Kidney glomerular epithelial cell (primary cell): ENCODE measurements around the gene ANGPTL2.

ENCODE experiments used
- DNase-seq: peaks from one replicate; lab custom pipeline; 2025; lab: John Stamatoyannopoulos, UW

ANGPTL2 gene

DNA sequence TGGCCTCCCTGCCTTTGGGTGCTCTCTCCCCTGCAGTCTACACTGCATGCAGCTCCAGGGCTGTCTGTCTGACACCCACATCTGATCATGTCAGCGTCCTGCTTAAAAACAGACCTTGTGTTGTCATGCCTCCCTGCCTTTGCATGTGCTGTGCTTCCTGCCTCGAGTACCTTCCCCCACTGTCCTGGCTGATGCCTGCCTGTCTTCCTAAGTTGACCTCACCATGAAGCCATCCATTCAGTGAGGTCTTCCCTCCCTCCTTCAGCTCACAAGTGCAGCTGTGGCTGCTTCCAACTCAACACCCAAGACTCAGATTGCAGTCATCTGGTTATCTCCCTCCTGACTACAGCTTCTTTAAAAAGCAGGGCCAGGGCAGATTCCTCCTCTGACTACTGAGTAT, 5.5 kb downstream of the ANGPTL2 start:
- DNase-seq: peak; percentile 7

DNA sequence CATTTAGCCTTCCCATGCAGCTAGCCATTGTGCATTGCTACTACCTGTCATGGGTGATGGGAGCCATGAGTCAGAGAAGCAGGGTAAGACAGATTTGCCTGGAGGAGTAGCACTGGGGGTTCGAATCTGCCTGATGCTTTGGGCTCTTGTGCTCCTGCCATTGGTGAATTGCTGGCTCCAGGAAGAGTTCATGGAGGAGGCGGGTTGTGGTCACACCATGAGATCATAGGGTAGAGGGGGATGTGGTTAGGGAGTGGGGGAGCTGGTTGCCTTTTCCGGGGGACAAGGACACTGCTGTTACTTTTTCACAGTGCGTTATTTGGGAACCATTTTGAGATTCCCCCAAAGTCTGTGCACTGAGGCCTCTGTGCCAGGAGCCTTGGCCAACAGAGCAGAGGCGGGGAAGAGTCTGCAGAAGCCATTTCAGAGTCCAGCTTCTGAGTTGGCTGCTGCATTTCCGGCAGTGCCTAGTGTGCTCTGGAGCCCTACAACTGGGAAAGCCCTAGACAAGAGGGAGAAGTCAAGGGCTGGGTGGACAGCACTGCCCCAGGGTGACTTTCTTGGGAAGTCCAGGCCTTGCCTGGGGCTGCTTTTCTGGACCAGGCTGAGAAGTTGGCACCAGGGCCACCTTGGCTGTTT, 6.2 kb downstream of the ANGPTL2 start:
- no peak for DNase-seq

DNA sequence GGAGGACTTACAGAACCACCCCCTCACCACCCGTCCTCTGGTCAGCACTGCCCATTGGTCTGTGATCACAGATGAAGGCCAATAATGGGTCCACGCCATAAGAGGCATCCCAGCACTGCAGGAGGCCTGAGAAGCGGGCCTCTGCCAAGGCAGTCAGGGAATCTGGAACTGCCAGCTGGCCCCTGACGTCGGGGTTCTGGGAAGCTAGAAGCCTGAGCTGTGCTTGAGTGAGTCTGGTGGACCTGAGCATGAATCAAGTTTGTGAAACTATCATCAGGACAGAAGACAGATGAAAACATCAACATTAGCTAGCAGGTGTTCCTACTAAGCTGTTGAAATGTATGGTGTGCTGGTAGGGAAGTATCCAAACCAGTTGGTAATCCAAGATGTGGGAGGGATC, 7.8 kb downstream of the ANGPTL2 start:
- no peak for DNase-seq

DNA sequence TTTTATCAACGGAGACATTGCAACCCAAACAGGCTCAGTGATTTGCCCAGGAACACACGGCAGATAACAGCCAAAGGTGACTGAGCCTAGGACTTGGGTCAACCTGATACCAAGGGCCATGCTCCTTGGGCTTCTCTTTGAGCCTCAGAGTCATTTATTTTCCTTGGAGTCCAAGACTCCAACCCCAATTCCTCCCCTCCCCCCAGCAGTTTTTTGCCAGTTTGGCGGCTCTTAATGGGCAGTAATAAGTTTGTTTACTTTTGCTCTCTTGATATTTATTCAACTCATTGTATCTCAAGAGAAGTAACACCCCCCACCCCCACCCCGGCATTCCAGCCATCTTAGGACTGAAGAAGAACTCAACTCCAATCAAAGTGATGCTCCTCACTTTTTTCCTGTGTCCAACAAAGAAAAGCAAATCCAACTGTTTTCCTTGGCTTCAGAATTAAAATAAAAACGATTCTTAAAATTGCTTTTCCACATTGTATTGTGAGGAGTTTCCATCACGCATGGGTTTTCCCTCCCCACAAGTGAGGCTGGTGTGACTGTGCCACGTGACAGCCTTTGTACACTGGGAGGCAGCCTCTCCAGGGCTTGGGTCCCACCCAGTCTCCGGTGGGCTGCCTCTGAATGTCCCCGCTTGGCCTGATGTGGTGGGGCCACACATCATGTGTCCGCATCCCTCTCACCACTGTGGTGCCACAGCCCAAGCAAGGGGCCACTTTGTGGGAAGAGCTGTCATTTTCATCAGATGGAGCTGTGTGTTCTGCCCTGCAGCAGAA, 9.1 kb downstream of the ANGPTL2 start:
- DNase-seq: no peak

DNA sequence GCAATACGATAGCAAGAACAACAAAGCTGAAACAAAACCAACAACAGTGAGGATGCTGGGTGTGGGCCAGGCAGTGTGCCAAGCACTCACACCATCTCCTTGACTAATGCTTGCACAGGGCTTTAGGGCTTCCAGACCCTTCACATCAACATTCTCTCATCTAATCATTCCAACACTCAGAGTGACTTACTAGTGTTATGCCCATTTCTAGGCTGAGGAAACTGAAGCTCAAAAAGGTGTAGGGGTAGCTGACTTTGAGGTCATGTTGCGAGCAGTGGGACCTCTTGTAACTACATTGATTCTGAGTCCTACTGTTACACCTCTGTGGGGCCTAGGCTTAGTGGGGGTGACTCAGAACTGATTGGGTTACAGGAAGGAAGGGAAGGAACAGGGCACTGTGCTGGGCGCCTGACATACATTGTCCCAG, 9.7 kb downstream of the ANGPTL2 start:
- DNase-seq: no peak

DNA sequence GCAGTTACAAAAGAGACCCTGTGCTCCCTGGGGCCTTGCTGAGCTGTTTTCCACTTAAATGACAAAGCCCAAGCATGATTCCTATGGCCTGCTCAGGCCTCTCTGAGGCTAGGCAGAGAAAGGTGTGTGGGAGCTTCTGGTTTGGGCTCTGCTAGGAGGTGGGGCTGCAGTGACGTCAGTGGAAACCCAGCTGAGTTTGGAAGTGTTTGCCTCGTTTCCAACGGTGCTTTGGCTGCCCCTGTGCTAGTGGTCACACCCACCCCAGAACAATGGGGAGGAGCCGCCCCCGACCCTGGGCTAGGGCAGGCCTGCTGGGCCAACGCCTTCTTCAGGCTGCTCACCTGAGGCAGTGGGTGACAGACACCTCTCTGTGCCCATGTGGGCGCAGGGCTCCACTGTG, 10.4 kb downstream of the ANGPTL2 start:
- no peak for DNase-seq

DNA sequence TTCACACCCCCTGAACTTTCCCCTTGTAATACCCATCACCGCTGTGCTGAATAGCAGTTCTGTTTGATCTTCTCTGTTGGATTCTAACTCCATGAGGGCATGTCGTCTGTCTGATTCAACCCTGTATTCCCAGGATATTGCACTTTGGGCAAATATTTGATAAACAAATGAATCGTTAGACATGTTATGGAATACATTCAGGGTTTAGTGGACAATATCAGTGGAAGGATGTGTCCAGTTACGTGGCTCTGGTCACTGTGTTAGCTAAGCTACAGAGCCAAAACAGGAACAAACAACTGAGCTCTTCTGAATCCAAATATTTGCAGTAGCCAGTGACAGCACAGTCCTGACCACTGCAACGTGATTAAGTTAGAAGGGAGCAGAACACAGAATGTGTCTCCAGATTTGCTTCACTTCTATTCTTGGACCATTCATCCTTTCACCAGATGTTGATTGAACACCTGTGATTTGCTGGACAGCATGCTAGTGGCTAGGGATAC, 13.2 kb downstream of the ANGPTL2 start:
- DNase-seq: no peak

DNA sequence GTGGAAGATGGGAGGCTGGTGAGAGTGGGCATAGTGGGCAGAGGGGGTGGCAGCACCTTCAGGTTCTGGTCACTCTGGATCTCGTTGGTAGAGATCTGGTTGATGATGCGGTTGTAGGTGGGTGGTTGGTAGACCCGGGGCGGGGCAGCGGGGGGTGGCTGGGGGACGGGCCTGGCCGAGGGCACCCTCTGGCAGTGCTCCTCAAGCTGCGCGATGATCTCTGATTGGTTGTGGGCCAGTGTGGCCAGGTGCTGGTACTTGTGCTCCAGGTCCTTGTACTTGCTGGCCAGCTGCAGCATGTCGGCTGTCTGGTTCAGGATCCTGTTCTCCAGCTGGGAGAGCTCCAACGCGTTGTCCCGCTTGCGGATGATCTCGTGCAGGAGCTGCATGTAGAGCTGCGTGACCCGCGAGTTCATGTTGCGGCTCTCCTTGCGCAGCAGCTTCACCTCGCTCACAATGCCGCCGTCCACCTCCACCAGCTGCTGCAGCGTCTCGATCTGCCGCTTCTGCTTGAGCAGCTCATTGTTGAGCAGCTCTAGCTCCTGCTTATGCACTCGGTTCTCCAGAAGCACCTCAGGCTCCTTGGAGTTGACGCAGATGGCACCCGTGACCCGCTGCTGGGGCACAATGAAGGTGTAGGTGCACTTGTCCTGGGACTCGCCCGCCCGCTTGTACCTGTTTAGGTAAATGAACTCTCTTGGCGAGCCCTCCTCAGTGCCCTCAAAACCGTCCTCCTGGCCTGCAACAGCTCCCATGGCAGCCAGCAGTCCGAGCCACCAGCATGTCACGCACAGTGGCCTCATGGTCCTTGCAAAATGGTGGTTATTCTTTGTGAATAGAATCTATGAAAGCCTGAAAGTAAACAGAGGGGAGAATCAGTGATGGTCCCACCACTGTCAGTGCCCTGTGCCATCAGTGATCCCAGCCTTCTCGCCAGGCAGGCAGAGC, 14.2 kb downstream of the ANGPTL2 start:
- DNase-seq: no peak

DNA sequence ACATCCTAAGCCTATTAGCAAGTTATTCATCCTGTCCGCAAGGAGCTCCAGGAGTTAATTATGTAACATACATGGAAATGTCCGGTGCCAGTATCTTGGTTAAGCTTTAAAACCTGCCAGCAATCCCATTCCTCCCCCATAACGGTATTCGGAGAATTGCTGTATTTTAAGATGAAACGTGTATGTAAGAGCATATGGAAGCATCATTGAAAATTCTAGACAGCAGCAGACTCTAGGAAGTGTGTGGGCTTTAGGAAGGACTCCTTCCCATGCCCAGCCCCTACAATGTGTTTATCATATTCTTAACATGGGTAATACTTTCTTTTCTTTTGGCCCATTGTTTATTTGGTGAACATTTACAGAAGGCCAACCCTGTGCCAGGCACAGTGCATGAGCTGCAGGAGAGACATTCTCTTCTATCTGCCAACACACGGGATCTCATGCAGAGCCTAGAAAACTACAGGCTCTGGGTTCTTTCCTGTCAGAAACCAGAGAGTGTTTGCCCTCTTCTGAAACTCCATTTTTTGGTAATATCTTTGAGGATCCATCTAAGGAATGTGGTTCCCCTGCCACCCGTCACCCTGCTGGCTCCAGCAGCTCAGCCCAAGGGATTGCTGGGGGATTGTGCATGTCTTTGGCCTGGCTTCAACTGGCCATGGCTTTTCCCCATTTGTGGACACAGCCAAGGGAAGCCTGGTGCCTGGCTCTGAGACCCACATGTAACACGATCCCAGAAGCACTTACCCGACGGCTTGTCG, 15.1 kb downstream of the ANGPTL2 start:
- DNase-seq: no peak

DNA sequence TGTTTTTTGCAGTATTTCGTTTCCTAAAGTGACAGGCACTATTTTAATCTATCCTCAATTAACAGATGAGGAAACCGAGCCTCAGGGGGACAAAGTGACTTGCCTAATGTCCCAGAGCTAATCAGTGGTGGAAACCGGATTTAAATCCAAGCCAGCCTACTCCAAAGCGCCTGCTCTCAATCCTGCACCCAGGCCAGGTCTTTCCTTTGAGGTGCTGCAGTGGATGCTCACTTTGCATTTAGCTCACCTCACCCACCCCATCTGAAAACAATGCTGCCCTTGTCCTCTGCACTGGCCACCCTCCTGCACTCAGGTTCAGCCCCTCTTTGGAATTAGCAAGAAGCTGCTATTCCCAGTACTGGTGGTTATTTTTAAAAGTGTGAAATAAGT, 16.0 kb downstream of the ANGPTL2 start:
- DNase-seq: no peak

DNA sequence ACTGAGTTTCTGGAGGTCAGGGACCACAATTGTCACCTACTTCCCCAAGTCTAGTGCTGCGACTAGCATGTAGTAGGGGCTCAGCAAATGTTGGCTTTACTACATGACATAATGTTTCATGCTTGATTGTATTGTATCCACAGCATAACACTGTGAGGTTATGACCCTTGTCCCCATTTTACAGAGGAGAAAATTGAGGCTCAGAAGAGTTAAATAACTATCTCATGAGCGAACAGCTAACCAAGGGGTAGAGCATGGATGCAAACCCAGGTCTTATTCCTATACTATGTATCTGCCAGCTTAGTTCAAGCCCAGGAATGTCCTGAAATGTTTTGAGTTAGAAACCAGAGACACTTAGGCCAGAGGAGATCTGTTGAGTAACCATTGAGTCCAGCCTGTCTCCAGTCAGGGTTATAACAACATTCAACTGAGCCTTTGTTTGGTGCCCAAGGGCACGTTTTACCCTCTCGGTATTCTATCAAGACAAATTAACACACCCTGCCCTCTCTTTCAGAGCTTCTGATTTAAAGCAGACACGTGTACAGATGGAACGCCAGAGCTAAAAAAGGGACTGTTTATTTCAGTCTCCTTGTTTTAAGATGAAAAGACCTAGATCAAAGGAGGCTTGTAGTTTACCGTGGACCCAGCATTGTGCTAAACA, 16.5 kb downstream of the ANGPTL2 start:
- no peak for DNase-seq

DNA sequence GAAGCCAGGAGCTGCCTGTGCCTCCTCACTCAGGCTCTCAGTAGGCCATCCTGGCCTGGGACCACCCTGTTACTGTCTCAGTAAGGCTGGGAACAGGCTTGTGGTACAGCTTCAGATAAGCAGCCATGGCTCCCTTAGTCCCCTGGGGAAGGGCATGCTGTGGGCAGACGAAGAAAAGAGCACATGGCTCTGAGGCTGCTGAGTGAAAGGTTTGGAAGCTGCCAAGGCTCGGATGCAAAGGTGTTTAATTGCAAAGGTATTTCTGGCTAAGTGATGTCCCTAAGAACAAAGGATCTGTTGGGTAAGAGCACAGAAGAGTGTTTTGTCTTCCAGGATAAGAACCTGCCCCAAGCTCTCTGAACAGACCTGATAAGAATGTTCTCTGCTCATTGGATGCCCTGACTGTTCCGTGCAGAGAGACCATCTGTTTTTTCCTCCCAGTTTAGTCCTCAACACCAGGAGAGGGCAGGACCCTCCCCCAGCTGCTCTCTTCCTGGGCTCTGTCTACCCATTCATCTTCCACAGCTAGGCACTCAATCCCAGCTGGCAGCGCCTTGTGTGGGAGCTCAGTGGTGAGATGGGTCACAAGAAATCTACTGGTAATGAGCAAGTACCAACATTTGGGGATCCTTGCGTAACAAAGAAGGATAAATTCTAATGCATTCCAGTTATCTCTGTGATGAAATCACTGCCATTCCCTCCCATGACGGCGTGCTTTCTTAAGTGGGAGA, 17.7 kb downstream of the ANGPTL2 start:
- DNase-seq: no peak

DNA sequence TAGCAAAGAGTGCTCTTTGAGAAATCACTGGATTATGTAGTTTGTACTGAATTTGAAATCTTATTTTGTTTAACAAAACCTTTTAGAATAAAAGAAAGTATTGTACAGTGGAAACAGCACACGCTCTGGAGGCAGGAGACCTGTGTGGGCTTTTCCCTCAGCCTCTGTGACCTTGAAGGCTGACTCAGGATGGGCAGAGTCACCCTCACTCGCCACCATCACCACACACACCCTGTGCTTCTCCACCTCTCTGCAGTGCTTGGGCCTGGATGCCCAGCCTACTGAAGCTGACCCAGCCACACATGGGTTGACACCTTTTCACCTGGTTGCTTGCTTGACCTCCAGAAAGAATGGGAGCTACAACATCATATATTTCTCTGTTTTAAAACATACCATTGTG, 19.6 kb downstream of the ANGPTL2 start:
- DNase-seq: no peak

DNA sequence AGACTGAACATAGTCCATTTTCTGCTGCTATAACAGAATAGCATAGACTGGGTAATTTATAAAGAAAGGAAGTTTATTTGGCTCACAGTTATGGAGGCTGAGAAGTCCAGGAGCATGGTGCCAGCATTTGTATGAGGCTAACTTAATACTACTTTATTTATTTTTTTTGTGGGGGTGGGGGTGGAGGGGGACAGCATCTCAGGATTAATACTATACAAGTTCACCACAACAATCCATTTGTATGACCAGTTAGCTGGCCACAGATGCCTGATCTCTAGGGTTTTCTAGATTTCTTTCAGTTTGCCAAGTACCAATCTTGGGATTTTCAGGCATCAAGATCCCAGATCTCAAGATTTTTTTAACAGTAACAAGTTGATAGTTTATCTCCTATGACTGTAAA, 20.3 kb downstream of the ANGPTL2 start:
- DNase-seq: no peak

DNA sequence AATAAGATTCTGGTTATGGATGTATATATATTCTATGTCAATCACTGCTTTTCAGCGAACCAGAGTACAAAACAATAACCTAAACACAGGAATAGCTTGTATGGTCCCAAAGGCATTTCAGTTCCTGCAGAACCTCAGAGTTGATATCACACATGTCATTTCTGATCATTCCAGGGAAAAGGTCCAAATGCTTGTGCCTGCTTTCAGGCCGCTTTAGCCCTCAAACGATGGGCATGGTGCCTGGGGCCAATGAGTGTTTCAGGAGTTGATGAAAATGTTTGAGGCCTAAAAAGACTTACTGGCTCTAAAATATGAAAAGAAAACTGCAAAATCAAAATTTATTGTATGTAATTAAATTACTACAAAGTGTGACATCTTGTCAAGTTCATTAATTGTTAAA, 22.8 kb downstream of the ANGPTL2 start:
- no peak for DNase-seq

DNA sequence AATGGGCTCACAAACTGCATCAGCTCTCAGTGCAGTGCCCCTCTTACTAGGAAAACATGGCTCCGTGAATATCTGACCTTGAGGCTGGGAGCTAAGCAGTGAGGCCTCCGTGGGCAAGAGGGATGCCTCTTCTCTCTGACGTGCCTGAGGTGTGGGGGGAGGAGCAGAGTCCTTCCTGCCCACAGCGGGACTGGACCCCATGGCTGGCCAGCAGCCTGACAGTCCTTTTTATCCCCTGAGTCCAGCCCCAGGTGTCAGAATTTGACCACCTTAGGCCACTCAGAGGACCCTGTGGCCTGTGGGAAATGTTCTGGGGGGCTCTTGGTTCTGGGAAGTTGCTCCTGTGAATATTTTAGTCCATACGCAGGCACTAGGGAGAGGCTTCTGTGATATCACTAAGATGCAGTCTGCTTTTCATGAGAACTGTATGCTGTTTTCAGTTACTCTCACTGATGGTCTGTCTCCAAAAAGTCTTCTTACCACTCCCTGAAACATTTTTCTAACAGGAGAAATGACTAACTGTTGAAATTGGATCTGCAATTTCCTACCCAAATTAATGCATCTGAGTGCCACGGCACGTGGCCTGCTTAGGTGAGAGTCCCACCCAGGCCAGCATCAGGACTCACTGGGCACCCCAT, 23.4 kb downstream of the ANGPTL2 start:
- DNase-seq: no peak

DNA sequence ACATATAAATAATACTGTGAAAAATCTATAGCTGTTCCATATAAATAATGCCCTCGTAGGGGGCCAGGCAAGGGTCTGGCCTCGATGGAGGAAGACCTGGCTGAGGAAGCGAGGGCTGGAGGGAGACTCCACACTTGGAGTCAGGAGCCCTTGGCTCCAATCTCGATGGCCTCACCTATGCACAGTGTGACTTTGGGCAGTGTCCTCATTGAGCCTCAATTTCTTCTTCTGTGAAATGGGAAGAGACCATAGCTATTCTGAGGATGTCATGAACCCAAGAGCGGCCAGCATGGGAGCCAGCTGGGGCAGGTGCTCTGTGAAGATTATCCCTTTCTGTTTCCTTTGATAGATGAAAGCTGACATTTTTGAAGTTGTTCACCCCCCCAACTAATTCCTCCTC, 24.8 kb downstream of the ANGPTL2 start:
- DNase-seq: no peak

DNA sequence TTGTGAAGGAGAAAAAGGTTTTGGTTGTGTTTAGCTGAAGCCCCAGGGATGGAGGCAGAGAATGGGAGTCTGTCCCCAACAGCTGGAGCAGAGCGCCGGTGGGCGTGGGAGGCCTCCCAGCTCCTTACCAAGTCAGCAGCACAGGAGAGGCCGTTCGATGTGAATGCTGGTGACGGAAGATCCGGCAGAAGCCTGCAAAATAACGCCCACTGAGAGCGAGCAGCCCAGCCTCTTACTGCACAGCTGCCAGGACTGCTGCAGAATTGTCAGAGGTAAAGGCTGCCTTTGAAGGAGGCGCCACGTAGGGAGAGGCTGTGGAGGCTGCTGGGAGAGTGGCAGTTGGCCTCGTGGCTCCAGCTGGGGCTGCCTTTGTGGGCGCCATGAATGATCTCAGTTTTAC, 26.2 kb downstream of the ANGPTL2 start:
- DNase-seq: no peak

DNA sequence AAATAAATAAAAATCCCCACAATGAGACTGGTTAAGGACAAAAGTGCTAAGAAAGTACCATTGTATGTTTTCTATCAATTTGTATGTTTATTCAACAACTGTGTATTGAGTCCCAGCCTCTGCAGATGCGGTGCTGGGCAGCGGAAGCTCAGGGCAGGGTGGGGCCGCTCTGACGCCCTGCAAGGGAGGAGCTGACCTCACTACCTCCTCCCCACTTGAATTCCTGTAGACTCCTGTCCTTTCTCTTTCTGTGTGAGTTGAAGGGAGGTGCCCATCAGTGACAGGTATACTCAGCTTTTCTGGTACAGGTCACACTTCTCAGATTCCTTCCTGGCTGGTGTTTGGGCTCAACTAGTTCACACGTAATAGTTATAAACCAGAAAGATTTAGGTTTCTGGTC, 27.0 kb downstream of the ANGPTL2 start:
- DNase-seq: no peak
